Trophoblast cell (in vitro differentiated cells and primary cell): Measurements from ENCODE around the gene DEUP1.

Experiments used
- DNase-seq, 2 donors: peaks; one replicate each; pipeline ENCODE4 v3.0.0-alpha.2; 2016
- H2AFZ ChIP-seq: 2 replicates; pipeline ENCODE4 v1.6.1; 2013; ENCODE audit warnings: low read length, moderate library complexity, mild to moderate bottlenecking; ENCODE audit not compliant: insufficient read depth, poor library complexity
- H2AK5ac ChIP-seq: 2 replicates; pipeline ENCODE4 v1.6.1; 2013; ENCODE audit warnings: mild to moderate bottlenecking, low read length
- H2BK120ac ChIP-seq: 2 replicates; pipeline ENCODE4 v1.6.1; 2013; ENCODE audit warnings: low read length, mild to moderate bottlenecking, moderate library complexity; ENCODE audit not compliant: insufficient read depth, poor library complexity
- H2BK12ac ChIP-seq: 2 replicates; pipeline ENCODE4 v1.6.1; 2013; ENCODE audit warnings: mild to moderate bottlenecking, low read length, moderate library complexity
- H2BK5ac ChIP-seq: 2 replicates; pipeline ENCODE4 v1.6.1; 2013; ENCODE audit warnings: low read length, low read depth, moderate library complexity, mild to moderate bottlenecking; ENCODE audit not compliant: poor library complexity
- H3K14ac ChIP-seq: 2 replicates; pipeline ENCODE4 v1.6.1; 2013; ENCODE audit warnings: mild to moderate bottlenecking, low read length
- H3K18ac ChIP-seq: 2 replicates; pipeline ENCODE4 v1.6.1; 2013; ENCODE audit warnings: mild to moderate bottlenecking, low read length
- H3K23ac ChIP-seq: 2 replicates; pipeline ENCODE4 v1.6.1; 2013; ENCODE audit warnings: low read length
- H3K27ac ChIP-seq: 2 replicates; pipeline ENCODE4 v1.5.1; 2013; ENCODE audit warnings: low read depth, mild to moderate bottlenecking, inconsistent platforms, low read length, moderate library complexity
- H3K27me3 ChIP-seq: 2 replicates; pipeline ENCODE4 v1.6.1; 2013; ENCODE audit warnings: inconsistent platforms, mild to moderate bottlenecking, low read length, moderate library complexity; ENCODE audit not compliant: insufficient read depth
- H3K36me3 ChIP-seq, 2 experiments: 1 replicate in 1 of 2; 2 replicates in 1 of 2; pipeline ENCODE4 v1.6.1; 2013; ENCODE audit warnings: low read length in 2 of 2, mild to moderate bottlenecking in 2 of 2, moderate library complexity in 1 of 2; ENCODE audit not compliant: insufficient read depth in 2 of 2, control insufficient read depth in 1 of 2
- H3K4ac ChIP-seq: 2 replicates; pipeline ENCODE4 v1.6.1; 2013; ENCODE audit warnings: low read depth, mild to moderate bottlenecking, low read length, moderate library complexity
- H3K4me1 ChIP-seq, 2 experiments: 1 replicate in 1 of 2; 2 replicates in 1 of 2; pipeline ENCODE4 v1.6.1; 2013; ENCODE audit warnings: low read length in 2 of 2, mild to moderate bottlenecking in 2 of 2, moderate library complexity in 1 of 2; ENCODE audit not compliant: insufficient read depth in 2 of 2, control insufficient read depth in 1 of 2
- H3K4me2 ChIP-seq: 2 replicates; pipeline ENCODE4 v1.6.1; 2013; ENCODE audit warnings: inconsistent platforms, mild to moderate bottlenecking, low read length, moderate library complexity
- H3K4me3 ChIP-seq: 2 replicates; pipeline ENCODE4 v1.5.1; 2013; ENCODE audit warnings: mild to moderate bottlenecking, low read depth, low read length, inconsistent platforms
- H3K79me1 ChIP-seq: one replicate; pipeline ENCODE4 v1.6.1; 2013; ENCODE audit warnings: low read length
- H3K79me2 ChIP-seq: 2 replicates; pipeline ENCODE4 v1.6.1; 2013; ENCODE audit warnings: low read length, mild to moderate bottlenecking; ENCODE audit not compliant: control insufficient read depth, insufficient read depth, poor library complexity
- H3K9ac ChIP-seq: 2 replicates; pipeline ENCODE4 v1.6.1; 2013; ENCODE audit warnings: mild to moderate bottlenecking, low read length
- H3K9me3 ChIP-seq: 2 replicates; pipeline ENCODE4 v1.6.1; 2013; ENCODE audit warnings: low read depth, mild to moderate bottlenecking, control low read depth, inconsistent platforms, low read length; ENCODE audit not compliant: insufficient read depth
- H4K12ac ChIP-seq: 2 replicates; pipeline ENCODE4 v1.6.1; 2013; ENCODE audit warnings: low read depth, mild to moderate bottlenecking, low read length, moderate library complexity
- H4K8ac ChIP-seq: 2 replicates; pipeline ENCODE4 v1.6.1; 2013; ENCODE audit warnings: low read depth, mild to moderate bottlenecking, low read length, moderate library complexity
- H4K91ac ChIP-seq: one replicate; pipeline ENCODE4 v1.6.1; 2013; ENCODE audit warnings: low read depth, mild to moderate bottlenecking, low read length, moderate library complexity
- WGBS: extraction: QIAGEN DNeasy Blood & Tissue Kit; methylation state at CpG from one replicate; pipeline ENCODE4 v1.1.7; 2013; ENCODE audit warnings: missing lambda C conversion rate; ENCODE audit not compliant: insufficient read length, insufficient coverage; ENCODE audit errors: extremely low coverage; 5-methylcytosine and 5-hydroxymethylcytosine counted together

DEUP1 gene

GRCh38 chr11:93368022-93368421 lies 37.5 kb downstream of the DEUP1 start:
- Histone ChIP-seq H3K18ac (no peak overlapping the region), H2BK120ac (no peak overlapping the region), H3K23ac (no peak overlapping the region), H2AK5ac (no peak overlapping the region), H3K27me3 (no peaks in the 10 kb centered on the region), H3K4me3 (no peak overlapping the region), H3K4me2 (no peak overlapping the region), H3K14ac (no peak overlapping the region), H3K79me1 (no peaks in the 10 kb centered on the region), H3K9me3 (no peaks in the 10 kb centered on the region), H4K8ac (no peak overlapping the region), H3K4ac (no peak overlapping the region), H4K91ac (no peak overlapping the region), H2BK12ac (no peak overlapping the region), H2BK5ac (no peak overlapping the region), H3K4me1 (no peaks in the 10 kb centered on the region), H4K12ac (no peak overlapping the region), H3K27ac (no peak overlapping the region), H2AFZ (no peak overlapping the region), H3K79me2 (no peaks in the 10 kb centered on the region), H3K9ac (no peak overlapping the region), H3K36me3 (no peaks in the 10 kb centered on the region)
- no peak for DNase-seq
- no CpG with 5 or more reads among the region's 2 CpGs for WGBS

- H3K27me3 ChIP-seq, result no peaks in the 10 kb centered on the region
- H3K4ac ChIP-seq, result no peak overlapping the region
- no peaks in the 10 kb centered on the region for H3K9me3 ChIP-seq
- H3K9ac ChIP-seq, result no peak overlapping the region
- no peak overlapping the region for H2BK5ac ChIP-seq
- H3K4me3 ChIP-seq, result no peak overlapping the region
- H3K18ac ChIP-seq, result no peak overlapping the region
- H2AK5ac ChIP-seq, result no peak overlapping the region
- no peak overlapping the region for H3K4me2 ChIP-seq
- no peaks in the 10 kb centered on the region for H3K79me2 ChIP-seq
- H2AFZ ChIP-seq, result no peak overlapping the region
- no peak overlapping the region for H2BK120ac ChIP-seq
- no peak overlapping the region for H3K27ac ChIP-seq
- no peak overlapping the region for H3K14ac ChIP-seq
- H3K36me3 ChIP-seq, result no peaks in the 10 kb centered on the region
- no peak overlapping the region for H4K8ac ChIP-seq
- H4K12ac ChIP-seq, result no peak overlapping the region
- peak; percentile 7 to 82 for DNase-seq
- H4K91ac ChIP-seq, result no peak overlapping the region
- no peaks in the 10 kb centered on the region for H3K79me1 ChIP-seq
- H3K4me1 ChIP-seq, result no peaks in the 10 kb centered on the region
- no CpG with 5 or more reads among the region's 2 CpGs for WGBS
- no peak overlapping the region for H2BK12ac ChIP-seq
- H3K23ac ChIP-seq, result no peak overlapping the region
These were observed 39.7 kb downstream of the DEUP1 start for GRCh38 chr11:93370260-93370659.

- no peak overlapping the region for H2BK120ac ChIP-seq
- no peak overlapping the region for H3K4me3 ChIP-seq
- H4K8ac ChIP-seq, result no peak overlapping the region
- H3K4ac ChIP-seq, result no peak overlapping the region
- H2AK5ac ChIP-seq, result no peak overlapping the region
- H4K91ac ChIP-seq, result no peak overlapping the region
- DNase-seq, result no peak
- H3K4me2 ChIP-seq, result no peak overlapping the region
- H3K27me3 ChIP-seq, result no peaks in the 10 kb centered on the region
- H4K12ac ChIP-seq, result no peak overlapping the region
- no peaks in the 10 kb centered on the region for H3K4me1 ChIP-seq
- H3K18ac ChIP-seq, result no peak overlapping the region
- H3K27ac ChIP-seq, result no peak overlapping the region
- no peaks in the 10 kb centered on the region for H3K79me1 ChIP-seq
- H3K9ac ChIP-seq, result no peak overlapping the region
- no peak overlapping the region for H2BK5ac ChIP-seq
- no peaks in the 10 kb centered on the region for H3K9me3 ChIP-seq
- no peaks in the 10 kb centered on the region for H3K36me3 ChIP-seq
- H2BK12ac ChIP-seq, result no peak overlapping the region
- no peak overlapping the region for H3K14ac ChIP-seq
- no peak overlapping the region for H2AFZ ChIP-seq
- no peak overlapping the region for H3K23ac ChIP-seq
- H3K79me2 ChIP-seq, result no peaks in the 10 kb centered on the region
These were observed 59.2 kb downstream of the DEUP1 start for GRCh38 chr11:93389737-93390136.

- Histone ChIP-seq H3K79me2 (no peaks in the 10 kb centered on the region), H3K27ac (no peak overlapping the region), H4K12ac (no peak overlapping the region), H3K36me3 (no peaks in the 10 kb centered on the region), H3K9me3 (no peaks in the 10 kb centered on the region), H3K4me3 (no peak overlapping the region), H4K8ac (no peak overlapping the region), H3K4ac (no peak overlapping the region), H3K27me3 (no peaks in the 10 kb centered on the region), H3K18ac (no peak overlapping the region), H2AFZ (no peak overlapping the region), H2AK5ac (no peak overlapping the region), H2BK120ac (no peak overlapping the region), H3K14ac (no peak overlapping the region), H3K23ac (no peak overlapping the region), H3K9ac (no peak overlapping the region), H2BK12ac (no peak overlapping the region), H3K4me2 (no peak overlapping the region), H3K79me1 (no peaks in the 10 kb centered on the region), H3K4me1 (peaks cover 0 to 3% of the 10 kb centered on the region in 2 experiments), H2BK5ac (no peak overlapping the region), H4K91ac (no peak overlapping the region)
- DNase-seq, result no peak
- no CpG with 5 or more reads among the region's 3 CpGs for WGBS
These were observed 62.3 kb downstream of the DEUP1 start for GRCh38 chr11:93392867-93393266.
